Suppressor macrophage (primary cell): ENCODE data around the gene ERCC1.

ENCODE experiments used
- DNase-seq, 4 experiments: peaks; one replicate each; pipeline ENCODE4 v3.0.0-alpha.2; 2020 to 2022

Gene ERCC1

GRCh38 chr19:45405435-45406225 is 18.1 kb downstream of the ERCC1 start:
- peak; percentile 82 to 92 (median 87) for DNase-seq

GRCh38 chr19:45404557-45405434 is 18.9 kb downstream of the ERCC1 start, which contains the start of gene PPP1R13L:
PPP1R13L (minus strand) TSS chr19:45405069; CDS start chr19:45398318, 6,751 bp downstream.
- peak in 1 of 4 experiments; percentile 29 for DNase-seq

DNA sequence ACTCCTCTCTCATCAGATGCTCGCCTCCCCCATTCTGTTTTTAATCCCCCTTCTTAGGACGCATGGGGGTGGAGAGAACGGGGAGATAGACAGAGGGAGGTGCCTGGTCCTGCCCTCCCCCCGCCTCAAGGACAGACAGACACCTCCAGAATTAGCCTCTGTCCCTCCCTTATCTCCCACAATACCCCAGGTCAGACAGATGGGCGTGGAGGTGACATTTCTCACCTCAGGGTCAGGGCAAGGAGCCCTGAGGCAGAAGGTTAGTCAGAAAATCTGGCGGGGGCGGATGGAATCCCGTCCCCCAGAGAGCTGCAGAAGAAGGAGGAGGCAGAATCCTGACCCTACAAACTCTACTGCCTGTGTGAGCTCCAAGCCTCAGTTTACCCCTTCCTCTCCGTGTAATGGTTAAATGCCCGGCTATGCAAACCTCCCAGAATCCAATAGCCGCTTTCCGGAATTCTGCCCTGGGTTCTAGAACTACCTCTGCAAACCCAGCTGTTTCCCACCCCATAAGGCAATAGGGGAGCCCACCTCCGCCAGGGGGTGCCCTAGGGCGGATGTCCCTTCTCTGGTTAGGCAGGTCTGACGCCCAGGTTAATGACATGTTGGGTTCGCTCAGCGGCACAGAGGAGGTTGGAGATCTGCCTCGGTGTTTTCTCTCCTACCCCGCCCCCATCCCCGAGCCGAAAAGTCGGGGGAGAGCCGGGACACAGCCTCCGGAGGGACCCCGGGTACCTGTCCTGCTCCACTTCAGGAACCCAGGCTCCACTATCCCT is 19.7 kb downstream of the ERCC1 start:
- DNase-seq = peak in 2 of 4 experiments; percentile 30 to 51

- no peak for DNase-seq
Measured at GRCh38 chr19:45403272-45403671, 20.4 kb downstream of the ERCC1 start.

GRCh38 chr19:45402298-45403061 is 21.2 kb downstream of the ERCC1 start:
- DNase-seq = peak; percentile 24 to 67 (median 38)

GRCh38 chr19:45401815-45402214 is 21.9 kb downstream of the ERCC1 start:
- DNase-seq = no peak

DNA sequence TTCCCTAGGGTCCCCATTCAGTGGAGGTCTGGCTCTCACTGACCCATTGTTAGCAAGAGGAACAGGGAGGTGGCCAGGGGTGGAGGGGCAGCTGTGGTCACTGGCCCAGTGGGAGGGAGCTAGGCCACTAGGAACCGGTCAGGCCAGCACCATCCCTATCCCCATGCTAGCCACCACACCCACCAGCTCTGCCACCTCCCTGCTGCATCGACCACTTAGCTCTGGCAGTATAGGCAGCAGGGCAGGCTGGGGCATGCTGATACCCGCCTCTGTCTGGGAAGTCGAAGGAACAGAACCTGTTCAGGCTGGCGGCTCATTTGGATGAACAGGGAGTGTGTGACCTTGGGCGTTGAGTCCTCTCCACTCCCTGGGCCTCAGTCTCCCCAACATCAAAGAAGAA is 23.5 kb downstream of the ERCC1 start:
- DNase-seq = no peak

DNA sequence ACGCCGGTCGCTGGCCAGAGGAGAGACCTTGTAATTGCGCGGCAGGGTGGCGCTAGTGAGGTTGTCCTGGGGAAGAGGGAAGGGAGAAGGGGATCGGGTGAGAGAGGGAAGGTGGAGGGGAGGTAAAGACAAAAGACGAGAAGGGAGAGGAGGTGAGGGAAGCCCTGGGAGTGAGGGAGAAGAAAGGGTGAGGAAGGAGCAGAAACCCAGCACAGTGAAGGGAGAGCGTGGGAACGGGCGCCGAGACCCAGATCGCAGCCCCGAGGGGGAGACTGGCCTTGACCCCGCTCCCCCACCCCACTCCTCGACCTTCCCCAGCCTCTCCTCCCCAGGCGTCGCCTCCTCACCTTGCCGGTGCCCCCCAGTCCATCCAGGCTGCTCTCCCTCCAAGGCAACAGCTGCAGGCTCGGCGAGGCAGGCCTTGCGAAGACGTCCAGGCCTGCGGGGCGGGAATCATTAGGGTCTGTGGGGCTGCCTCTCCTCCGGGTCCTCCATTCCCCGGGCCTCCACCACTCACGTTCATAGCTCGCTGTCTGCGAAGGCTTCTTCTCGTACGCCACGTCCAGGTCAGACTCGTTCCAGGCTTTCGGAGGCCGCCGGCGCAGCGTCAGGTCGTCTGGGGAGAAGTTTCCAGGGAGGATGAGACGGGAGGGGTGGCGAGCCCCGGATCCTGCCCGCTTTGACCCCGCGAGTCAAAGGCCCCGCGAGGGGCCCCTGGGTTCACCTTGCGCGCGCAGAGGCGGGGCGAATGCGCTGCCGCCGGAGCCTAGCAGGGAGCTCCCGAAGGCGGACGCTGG is 27.7 kb downstream of the ERCC1 start:
- peak in 2 of 4 experiments; percentile 19 to 47 for DNase-seq

DNA sequence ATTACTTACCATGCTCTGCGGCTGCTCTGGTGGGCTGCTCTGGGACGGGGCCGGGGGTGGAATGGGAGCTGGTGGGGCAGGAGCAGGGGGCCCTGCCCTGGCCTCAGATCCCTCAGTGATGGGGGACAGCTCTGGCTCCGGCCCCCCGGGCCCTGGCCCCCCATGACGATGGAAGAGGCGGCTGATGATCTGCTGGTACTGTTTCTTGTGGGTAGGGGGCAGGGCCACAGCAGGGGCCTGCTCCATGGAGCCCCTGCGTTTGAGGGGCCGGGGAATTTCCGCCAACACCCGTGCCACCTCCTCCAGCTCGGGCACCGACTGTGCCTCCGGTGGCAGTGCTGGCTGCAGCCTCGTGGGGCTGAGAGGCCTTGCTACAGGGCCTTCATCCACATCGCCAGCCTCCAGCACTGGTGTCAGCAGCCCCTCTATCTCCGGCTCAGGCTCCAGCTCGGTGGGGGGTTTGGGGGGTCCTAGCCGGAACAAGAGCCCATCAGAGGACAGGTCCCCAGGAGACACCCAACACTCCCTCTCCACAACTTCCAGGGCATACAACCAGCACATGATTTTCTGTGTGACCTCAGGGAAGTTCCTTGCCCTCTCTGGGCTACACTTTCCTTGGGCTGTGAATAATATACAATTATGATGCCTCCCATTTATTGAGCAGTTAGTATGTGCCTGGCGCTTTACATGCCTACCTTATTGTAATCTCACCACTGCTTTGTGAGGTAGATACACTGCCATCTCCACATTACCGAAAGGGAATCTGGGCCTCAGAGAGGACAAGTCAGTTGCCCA is 31.6 kb downstream of the ERCC1 start:
- no peak for DNase-seq

DNA sequence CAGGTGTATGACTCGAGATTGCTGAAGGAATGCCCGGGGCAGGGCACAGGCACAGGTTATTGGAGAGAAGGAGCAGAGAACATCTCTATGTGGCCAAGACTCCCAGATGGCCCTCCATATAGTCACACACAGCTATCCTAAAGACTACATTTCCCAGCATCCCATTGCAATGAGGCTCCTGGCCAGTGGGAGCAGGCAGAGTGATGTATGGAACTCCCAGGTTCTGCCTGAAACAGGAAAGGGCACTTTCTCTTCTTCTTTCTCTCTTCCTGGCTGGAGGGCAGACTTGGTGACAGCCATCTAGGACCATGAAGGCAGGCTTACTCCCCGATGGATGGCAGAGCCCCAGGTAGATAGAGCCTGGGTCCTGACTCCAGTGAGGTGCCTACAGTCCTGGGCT is 32.4 kb downstream of the ERCC1 start:
- DNase-seq = peak in 3 of 4 experiments; percentile 28 to 37 (median 31)

- DNase-seq = no peak
Measured at GRCh38 chr19:45385392-45386221, 38.1 kb downstream of the ERCC1 start.

DNA sequence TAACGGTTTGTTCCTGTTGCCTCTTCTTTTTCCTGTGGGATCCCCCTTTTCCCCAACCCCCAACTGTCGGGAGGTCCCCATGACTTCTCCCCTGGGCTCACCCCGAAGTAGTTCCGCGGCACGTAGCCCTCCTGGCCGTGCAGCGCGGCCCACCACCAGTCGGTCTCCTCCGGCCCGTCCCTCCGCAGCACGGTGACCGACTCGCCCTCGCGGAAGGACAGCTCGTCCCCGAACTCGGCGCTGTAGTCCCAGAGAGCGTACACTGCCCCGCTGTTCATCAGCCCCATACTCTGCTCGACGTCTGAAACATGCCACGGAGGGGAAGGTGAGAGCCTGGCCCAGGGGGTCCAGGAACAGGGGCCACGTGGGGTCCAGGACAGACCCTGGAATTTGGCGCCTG is 41.3 kb downstream of the ERCC1 start:
- DNase-seq = no peak

GRCh38 chr19:45380107-45380506 is 43.6 kb downstream of the ERCC1 start:
- no peak for DNase-seq

GRCh38 chr19:45376045-45376724 is 47.5 kb downstream of the ERCC1 start:
- DNase-seq = no peak

DNA sequence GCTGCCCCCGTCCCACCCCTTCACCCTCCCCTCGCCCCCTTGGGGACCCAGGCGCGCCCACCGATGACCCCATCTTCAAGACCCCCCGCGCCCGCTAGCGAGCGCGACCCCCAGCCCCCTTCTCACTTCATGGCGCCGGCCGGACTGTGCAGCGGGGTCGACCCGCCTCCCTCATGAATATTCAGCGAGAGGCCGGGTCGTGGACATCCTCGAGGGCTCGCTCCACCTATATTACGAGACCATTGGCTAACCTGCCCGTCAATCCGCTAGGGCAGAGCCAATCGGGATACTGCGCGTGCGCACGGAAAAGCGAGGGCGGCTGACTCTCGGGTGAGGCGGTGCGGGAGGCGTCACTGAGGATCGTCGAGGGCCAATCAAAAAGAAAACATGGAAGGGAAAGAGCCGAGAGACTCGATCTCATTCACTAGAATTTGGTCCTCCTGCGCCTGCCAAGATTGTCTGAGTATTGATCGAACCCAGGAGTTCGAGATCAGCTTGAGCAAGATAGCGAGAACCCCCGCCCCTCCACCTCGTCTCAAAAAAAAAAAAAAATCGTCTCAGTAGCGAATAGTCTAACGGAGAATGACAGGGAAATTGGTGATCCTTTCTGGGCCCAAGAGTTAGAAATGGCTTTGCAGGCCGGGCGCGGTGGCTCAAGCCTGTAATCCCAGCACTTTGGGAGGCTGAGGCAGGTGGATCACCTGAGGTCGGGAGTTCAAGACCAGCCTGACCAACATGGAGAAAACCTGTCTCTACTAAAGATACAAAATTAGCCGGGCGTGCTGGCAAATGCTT is 53.1 kb downstream of the ERCC1 start, which contains the start of gene ERCC2:
Gene ERCC2, minus strand, starts transcription at position 164 of the 795 bp plus-strand sequence. Its CDS starts 33 bp downstream, at position 131.
- DNase-seq = peak; percentile 99 to 100 (median 99)

GRCh38 chr19:45368737-45369340 is 54.9 kb downstream of the ERCC1 start:
- DNase-seq = no peak

DNA sequence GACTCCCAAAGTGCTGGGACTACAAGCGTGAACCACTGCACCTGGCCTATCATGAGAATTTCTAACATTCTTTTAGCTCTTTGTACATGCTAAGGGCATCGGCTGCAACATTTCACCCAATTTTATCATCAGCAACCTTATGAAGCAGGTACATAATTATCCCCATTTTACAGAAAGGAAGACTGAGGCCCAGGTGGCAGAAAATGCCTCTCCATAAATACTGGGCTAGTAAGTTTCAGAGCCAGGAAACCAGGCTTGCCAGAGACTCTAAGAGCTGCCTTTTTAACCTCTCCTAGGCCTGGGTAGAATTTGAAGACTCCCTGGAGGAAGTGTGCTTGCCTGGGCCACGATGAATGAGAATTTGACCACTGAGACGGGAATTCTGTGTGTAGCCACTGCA is 55.6 kb downstream of the ERCC1 start:
- DNase-seq = no peak
